AG10803 (cell line): ENCODE measurements around the gene EIF4A3.
"Not testable (repeated sequence)": the region's sequence is repeated elsewhere in the genome, so short reads cannot be mapped to it uniquely, and the experiment has no call there.

Experiments used
- DNase-seq: peaks from one replicate; pipeline ENCODE4 v3.0.0; 2010; ENCODE audit warnings: low read depth
- H3K4me3 ChIP-seq: 2 replicates; pipeline ENCODE4 v1.5.1; 2011; ENCODE audit warnings: mild to moderate bottlenecking, low read length, control low read depth
- TF ChIP-seq, protein P1 (sequence below): conservative IDR thresholded peaks from 2 replicates; pipeline ENCODE4 v1.5.1; 2011; ENCODE audit warnings: mild to moderate bottlenecking, low read length, control low read depth, inconsistent platforms

Gene EIF4A3

DNA sequence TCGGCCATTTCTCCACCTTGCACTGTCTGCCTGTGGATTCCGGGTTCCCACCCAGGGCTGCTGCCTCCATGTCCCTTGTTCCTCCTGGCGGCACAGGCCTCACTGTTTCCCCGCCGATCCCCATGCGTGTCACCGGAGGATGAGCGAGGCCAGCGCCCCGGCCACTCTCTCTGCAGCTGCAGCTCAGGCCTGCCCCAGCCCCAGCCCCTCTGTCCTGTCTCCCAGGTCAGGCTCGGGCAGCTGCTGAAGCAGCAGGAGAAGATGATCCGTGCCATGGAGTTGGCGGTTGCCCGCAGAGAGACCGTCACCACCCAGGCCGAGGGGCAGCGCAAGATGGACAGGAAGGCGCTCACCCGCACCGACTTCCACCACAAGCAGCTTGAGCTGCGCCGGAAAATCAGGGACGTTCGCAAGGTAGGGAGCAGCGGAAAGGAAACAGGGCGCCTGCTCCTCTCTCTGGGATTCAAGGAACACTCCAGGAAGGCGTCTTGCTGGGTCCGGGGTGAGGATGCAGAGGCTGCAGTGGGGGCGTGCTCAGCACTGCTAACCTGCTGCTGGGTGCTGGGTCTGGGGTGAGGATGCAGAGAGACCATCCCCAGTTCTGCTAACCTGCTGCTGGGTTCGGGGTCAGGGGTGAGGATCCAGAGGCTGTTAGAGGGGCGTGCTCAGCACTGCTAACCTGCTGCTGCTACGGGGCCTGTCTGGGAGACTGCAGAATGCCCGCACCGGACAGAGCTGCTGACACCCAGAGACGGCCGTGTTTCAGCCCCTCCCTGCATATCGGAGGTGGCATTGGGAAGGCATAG lies 51.7 kb downstream of the EIF4A3 start:
- no peak for DNase-seq
- no peak overlapping the region for H3K4me3 ChIP-seq
- TF ChIP-seq, protein P1, sequence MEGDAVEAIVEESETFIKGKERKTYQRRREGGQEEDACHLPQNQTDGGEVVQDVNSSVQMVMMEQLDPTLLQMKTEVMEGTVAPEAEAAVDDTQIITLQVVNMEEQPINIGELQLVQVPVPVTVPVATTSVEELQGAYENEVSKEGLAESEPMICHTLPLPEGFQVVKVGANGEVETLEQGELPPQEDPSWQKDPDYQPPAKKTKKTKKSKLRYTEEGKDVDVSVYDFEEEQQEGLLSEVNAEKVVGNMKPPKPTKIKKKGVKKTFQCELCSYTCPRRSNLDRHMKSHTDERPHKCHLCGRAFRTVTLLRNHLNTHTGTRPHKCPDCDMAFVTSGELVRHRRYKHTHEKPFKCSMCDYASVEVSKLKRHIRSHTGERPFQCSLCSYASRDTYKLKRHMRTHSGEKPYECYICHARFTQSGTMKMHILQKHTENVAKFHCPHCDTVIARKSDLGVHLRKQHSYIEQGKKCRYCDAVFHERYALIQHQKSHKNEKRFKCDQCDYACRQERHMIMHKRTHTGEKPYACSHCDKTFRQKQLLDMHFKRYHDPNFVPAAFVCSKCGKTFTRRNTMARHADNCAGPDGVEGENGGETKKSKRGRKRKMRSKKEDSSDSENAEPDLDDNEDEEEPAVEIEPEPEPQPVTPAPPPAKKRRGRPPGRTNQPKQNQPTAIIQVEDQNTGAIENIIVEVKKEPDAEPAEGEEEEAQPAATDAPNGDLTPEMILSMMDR, result no peak

GRCh38 chr17:80092959-80093358 lies 54.0 kb downstream of the EIF4A3 start:
- TF ChIP-seq, protein P1, result no peak
- H3K4me3 ChIP-seq, result no peak overlapping the region
- no peak for DNase-seq

DNA sequence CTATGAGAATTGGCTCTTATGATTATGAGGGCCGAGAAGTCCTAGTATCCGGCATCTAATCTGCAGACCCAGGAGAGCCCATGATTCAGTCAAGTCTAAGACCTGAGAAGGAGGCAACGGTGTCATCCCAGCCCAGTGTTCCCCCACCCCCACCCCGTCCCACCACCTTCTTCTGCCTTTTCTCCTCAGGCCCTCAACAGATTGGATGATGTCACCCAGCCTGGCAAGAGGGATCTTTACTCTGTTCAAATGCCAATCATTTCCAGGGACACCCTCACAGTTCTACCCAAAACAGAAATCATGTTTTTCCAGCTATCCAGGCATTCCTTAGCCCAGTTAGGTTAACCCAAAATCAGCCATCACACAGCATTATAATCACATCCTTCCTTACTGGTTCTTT lies 55.6 kb downstream of the EIF4A3 start:
- H3K4me3 ChIP-seq, result no peak overlapping the region
- DNase-seq, result no peak
- TF ChIP-seq, protein P1, result no peak

DNA sequence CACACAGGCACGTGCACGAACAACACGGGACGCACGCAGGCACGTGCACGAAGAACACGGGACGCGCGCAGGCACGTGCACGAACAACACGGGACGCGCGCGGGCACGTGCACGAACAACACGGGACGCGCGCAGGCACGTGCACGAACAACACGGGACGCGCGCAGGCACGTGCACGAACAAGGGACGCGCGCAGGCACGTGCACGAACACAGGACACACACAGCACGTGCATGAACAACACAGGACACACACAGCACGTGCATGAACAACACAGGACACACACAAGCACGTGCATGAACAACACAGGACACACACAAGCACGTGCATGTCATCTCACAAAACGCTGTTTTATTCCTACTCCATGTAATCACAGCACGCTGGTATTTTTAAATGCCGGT lies 56.8 kb downstream of the EIF4A3 start:
- DNase-seq, result not testable (repeated sequence)

DNA sequence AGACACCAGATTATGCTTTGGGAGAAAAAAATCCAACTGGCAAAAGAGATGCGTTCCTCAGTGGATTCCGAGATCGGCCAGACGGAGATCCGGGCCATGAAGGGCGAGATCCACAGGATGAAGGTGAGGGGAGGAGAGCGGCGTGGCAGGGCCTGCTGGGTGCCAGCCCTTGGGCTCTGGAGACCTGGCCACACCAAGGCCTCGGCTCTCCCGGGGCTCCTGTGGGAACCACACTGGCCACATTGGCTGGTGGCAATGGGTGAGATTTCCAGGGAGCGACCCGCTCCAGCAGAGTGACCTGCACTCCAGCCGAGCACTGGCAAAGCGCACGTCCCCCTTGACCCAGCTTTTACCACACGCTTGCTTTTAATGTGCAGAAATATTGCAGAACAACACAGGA lies 57.2 kb downstream of the EIF4A3 start:
- TF ChIP-seq, protein P1, result no peak
- no peak for DNase-seq
- no peak overlapping the region for H3K4me3 ChIP-seq

More for the DNA sequence above, 56.8 kb downstream of the EIF4A3 start:
- not testable (repeated sequence) for H3K4me3 ChIP-seq

DNA sequence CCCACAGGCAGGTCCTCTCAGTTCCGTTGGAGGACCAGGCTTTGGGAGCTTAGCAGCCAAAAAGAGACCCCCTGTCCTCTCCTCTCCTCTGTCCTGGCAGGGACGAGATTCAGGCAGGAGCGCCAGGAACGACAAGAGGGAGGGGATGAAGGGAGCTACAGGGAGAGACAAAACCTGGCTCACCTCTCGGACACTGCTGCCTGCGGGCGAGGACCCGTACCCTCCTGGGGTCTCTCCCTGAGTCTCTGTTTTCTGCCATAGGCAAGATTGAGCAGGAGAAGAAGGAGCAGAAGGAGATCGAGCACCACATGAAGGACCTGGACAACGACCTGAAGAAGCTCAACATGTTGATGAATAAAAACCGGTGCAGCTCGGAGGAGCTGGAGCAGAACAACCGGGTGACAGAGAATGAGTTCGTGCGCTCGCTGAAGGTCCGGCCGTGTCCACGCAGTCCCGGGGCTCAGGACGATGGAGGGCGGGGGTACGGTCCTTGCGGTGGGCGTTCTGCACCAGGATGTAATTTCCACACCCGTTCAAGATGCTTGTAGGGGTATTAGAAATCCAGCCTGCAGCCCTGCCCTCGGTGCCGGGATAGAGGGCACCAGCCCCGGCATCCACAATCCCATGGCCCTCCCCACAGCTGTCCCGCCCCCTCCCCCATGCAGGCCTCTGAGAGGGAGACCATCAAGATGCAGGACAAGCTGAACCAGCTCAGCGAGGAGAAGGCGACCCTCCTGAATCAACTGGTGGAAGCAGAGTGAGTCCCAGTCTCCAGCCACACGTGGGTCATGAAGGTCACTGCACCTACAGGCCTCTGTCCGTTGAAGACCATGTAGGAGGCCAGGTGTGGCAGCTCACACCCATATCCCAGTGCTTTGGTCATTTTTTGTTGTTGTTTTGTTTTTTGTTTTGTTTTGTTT lies 59.3 kb downstream of the EIF4A3 start:
- no peak for DNase-seq
- TF ChIP-seq, protein P1, result no peak
- no peak overlapping the region for H3K4me3 ChIP-seq

DNA sequence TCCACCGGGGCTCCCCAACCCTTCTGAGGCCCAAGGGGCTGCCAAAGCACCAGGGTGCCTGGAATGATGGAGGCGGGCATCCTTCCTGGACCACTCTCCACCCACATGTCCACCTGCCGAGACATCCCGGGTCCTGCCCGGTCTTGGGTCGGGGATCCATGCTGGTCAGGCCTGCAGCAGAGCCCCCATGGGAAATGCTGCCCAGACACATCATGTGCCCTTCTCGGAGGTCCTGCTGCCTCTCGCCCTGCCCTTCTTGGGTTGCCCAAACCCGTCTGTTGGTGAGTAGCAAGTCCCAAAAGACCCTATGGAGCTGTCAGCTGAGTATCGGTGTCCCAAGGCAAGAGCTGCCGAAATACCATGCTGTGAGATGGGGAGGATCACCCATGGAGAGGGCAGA lies 60.3 kb downstream of the EIF4A3 start:
- H3K4me3 ChIP-seq, result no peak overlapping the region
- DNase-seq, result no peak
- TF ChIP-seq, protein P1, result no peak
